Neural cell (in vitro differentiated cells): ENCODE data around the gene COQ2. TPM values are rescaled to one million over a fixed set of nuclear protein-coding genes. Genes with fewer than 3 reads are reported as not detected.

ENCODE experiments used
- H2AFZ ChIP-seq: fragments of 200-600, 300-800 bp; sonication (generic), shearing (Covaris generic); 2 replicates; pipeline ENCODE4 v1.6.0; 2014; ENCODE audit warnings: low read depth, mild to moderate bottlenecking, antibody characterized with exemption, low read length, moderate library complexity
- H3F3A ChIP-seq: fragments of 200-600 bp; shearing (Covaris generic); 2 replicates; pipeline ENCODE4 v1.6.1; 2016; ENCODE audit warnings: mild to moderate bottlenecking, moderate library complexity, mixed read lengths, antibody characterized with exemption, low read length; ENCODE audit not compliant: insufficient read depth, poor library complexity, severe bottlenecking
- H3K27ac ChIP-seq: fragments of 200-600, 300-800 bp; sonication (generic), shearing (Covaris generic); 2 replicates; pipeline ENCODE4 v1.5.1; 2014; ENCODE audit warnings: mild to moderate bottlenecking, low read length, moderate library complexity
- H3K27me3 ChIP-seq: fragments of 300-800, 200-600 bp; sonication (generic), shearing (Covaris generic); 2 replicates; pipeline ENCODE4 v1.6.0; 2014; ENCODE audit warnings: mild to moderate bottlenecking, low read depth, low read length, moderate library complexity; ENCODE audit not compliant: insufficient read depth
- H3K36me3 ChIP-seq: fragments of 300-800, 200-600 bp; sonication (generic), shearing (Covaris generic); 2 replicates; pipeline ENCODE4 v1.5.1; 2014; ENCODE audit warnings: mild to moderate bottlenecking, antibody characterized with exemption, low read length, moderate library complexity; ENCODE audit not compliant: insufficient read depth
- H3K4me2 ChIP-seq: fragments of 300-800, 200-600 bp; sonication (generic), shearing (Covaris generic); 2 replicates; pipeline ENCODE4 v1.6.0; 2014; ENCODE audit warnings: mild to moderate bottlenecking, low read length
- H3K4me3 ChIP-seq: fragments of 300-800, 200-600 bp; sonication (generic), shearing (Covaris generic); 2 replicates; pipeline ENCODE4 v1.5.1; 2014; ENCODE audit warnings: mild to moderate bottlenecking, low read length, moderate library complexity
- H3K79me2 ChIP-seq: fragments of 200-600 bp; shearing (Covaris generic); replicated peaks from 2 replicates; pipeline ENCODE4 v1.6.0; 2014; ENCODE audit warnings: mild to moderate bottlenecking, low read length, moderate library complexity; ENCODE audit not compliant: insufficient read depth
- H3K9ac ChIP-seq: fragments of 300-800, 200-600 bp; sonication (generic), shearing (Covaris generic); 2 replicates; pipeline ENCODE4 v1.6.1; 2016; ENCODE audit warnings: mild to moderate bottlenecking, low read length, mixed read lengths
- H3K9me2 ChIP-seq: fragments of 200-600 bp; shearing (Covaris generic); 2 replicates; pipeline ENCODE4 v1.6.1; 2016; ENCODE audit warnings: mild to moderate bottlenecking, low read length, mixed read lengths; ENCODE audit not compliant: insufficient read depth
- H3K9me3 ChIP-seq: fragments of 200-600, 300-800 bp; sonication (generic), shearing (Covaris generic); 2 replicates; pipeline ENCODE4 v1.6.1; 2016; ENCODE audit warnings: mild to moderate bottlenecking, mixed run types, low read length, moderate library complexity, mixed read lengths
- H4K20me1 ChIP-seq: fragments of 200-600 bp; shearing (Covaris generic); 2 replicates; pipeline ENCODE4 v1.6.1; 2016; ENCODE audit warnings: mild to moderate bottlenecking, mixed run types; ENCODE audit not compliant: insufficient read depth
- CTCF ChIP-seq: fragments of 450-650 bp; IDR thresholded peaks from 2 replicates; pipeline ENCODE4 v1.5.1; 2014; ENCODE audit warnings: antibody characterized with exemption, mild to moderate bottlenecking, moderate library complexity; ENCODE audit not compliant: poor library complexity, severe bottlenecking
- EP300 ChIP-seq: fragments of 450-650 bp; conservative IDR thresholded peaks from 2 replicates; pipeline ENCODE4 v1.6.1; 2014; ENCODE audit warnings: antibody characterized with exemption, mild to moderate bottlenecking, moderate library complexity; ENCODE audit not compliant: poor library complexity, severe bottlenecking
- EZH2 ChIP-seq: fragments of 200-600, 300-800 bp; shearing (Covaris generic), sonication (generic); IDR thresholded peaks from 2 replicates; pipeline ENCODE4 v1.6.1; 2014; ENCODE audit warnings: antibody characterized with exemption, low read length, borderline replicate concordance, mild to moderate bottlenecking; ENCODE audit not compliant: insufficient read depth, poor library complexity, severe bottlenecking
- MXI1 ChIP-seq: fragments of 450-650 bp; conservative IDR thresholded peaks from 2 replicates; pipeline ENCODE4 v1.6.1; 2014; ENCODE audit warnings: antibody characterized with exemption, mild to moderate bottlenecking; ENCODE audit not compliant: poor library complexity, severe bottlenecking
- POLR2AphosphoS5 ChIP-seq: IDR thresholded peaks from 2 replicates; pipeline ENCODE4 v1.6.1; 2012
- RAD21 ChIP-seq: fragments of 450-650 bp; conservative IDR thresholded peaks from 2 replicates; pipeline ENCODE4 v1.6.1; 2014; ENCODE audit warnings: antibody characterized with exemption, mild to moderate bottlenecking, moderate library complexity
- SMC3 ChIP-seq: fragments of 450-650 bp; conservative IDR thresholded peaks from 2 replicates; pipeline ENCODE4 v1.6.1; 2014; ENCODE audit warnings: antibody characterized with exemption, mild to moderate bottlenecking, moderate library complexity; ENCODE audit not compliant: poor library complexity
- TAF1 ChIP-seq: IDR thresholded peaks from 2 replicates; pipeline ENCODE4 v1.6.1; 2012; ENCODE audit warnings: low read depth
- polyA plus RNA-seq: library from polyadenylated mRNA; depleted of rRNA; stranded (reverse); fragments of >200 nt; gene quantifications from 2 replicates; pipeline ENCODE4 v1.2.3, GENCODE V29; 2014
- TF ChIP-seq, protein P1 (sequence below): IDR thresholded peaks from 2 replicates; pipeline ENCODE4 v1.6.1; 2012; ENCODE audit warnings: borderline replicate concordance

The COQ2 gene
- polyA plus RNA-seq, 1 donor from 2014 or later = 19.8 TPM

DNA sequence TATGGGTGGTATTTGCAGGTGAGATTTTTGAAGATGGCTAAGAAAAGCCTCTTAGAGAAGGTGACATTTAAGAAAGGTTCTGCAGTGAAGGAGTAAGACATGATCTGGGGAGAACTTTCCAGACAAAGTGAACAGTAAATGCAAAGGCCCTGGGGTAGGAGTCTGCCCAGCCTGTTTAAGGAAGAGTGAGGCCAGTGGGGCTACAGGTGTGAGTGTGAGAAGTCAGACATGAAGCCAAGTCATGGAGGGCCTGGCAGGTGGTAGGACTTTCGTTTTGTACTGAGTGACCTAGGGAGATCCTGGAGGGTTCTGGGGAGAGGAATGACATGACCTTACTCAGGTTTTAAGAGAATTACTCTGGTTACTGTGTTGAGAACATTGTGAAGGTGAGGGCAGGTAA is 21.5 kb downstream of the COQ2 start:
- Histone ChIP-seq H3K4me2 (no peak overlapping the region), H3F3A (no peaks in the 10 kb centered on the region), H4K20me1 (no peaks in the 10 kb centered on the region), H3K9me2 (no peaks in the 10 kb centered on the region), H3K9me3 (no peaks in the 10 kb centered on the region), H3K79me2 (no peaks in the 10 kb centered on the region), H3K4me3 (no peak overlapping the region), H2AFZ (no peak overlapping the region), H3K9ac (no peak overlapping the region), H3K36me3 (no peaks in the 10 kb centered on the region), H3K27me3 (no peaks in the 10 kb centered on the region), H3K27ac (no peak overlapping the region)
- TF ChIP-seq CTCF = no peak
- no peak for TF ChIP-seq TAF1
- no peak for TF ChIP-seq EP300
- TF ChIP-seq, protein P1, sequence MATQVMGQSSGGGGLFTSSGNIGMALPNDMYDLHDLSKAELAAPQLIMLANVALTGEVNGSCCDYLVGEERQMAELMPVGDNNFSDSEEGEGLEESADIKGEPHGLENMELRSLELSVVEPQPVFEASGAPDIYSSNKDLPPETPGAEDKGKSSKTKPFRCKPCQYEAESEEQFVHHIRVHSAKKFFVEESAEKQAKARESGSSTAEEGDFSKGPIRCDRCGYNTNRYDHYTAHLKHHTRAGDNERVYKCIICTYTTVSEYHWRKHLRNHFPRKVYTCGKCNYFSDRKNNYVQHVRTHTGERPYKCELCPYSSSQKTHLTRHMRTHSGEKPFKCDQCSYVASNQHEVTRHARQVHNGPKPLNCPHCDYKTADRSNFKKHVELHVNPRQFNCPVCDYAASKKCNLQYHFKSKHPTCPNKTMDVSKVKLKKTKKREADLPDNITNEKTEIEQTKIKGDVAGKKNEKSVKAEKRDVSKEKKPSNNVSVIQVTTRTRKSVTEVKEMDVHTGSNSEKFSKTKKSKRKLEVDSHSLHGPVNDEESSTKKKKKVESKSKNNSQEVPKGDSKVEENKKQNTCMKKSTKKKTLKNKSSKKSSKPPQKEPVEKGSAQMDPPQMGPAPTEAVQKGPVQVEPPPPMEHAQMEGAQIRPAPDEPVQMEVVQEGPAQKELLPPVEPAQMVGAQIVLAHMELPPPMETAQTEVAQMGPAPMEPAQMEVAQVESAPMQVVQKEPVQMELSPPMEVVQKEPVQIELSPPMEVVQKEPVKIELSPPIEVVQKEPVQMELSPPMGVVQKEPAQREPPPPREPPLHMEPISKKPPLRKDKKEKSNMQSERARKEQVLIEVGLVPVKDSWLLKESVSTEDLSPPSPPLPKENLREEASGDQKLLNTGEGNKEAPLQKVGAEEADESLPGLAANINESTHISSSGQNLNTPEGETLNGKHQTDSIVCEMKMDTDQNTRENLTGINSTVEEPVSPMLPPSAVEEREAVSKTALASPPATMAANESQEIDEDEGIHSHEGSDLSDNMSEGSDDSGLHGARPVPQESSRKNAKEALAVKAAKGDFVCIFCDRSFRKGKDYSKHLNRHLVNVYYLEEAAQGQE = no peak
- no peak for TF ChIP-seq EZH2
- TF ChIP-seq POLR2AphosphoS5 = no peak
- no peak for TF ChIP-seq SMC3
- TF ChIP-seq RAD21 = no peak
- no peak for TF ChIP-seq MXI1

DNA sequence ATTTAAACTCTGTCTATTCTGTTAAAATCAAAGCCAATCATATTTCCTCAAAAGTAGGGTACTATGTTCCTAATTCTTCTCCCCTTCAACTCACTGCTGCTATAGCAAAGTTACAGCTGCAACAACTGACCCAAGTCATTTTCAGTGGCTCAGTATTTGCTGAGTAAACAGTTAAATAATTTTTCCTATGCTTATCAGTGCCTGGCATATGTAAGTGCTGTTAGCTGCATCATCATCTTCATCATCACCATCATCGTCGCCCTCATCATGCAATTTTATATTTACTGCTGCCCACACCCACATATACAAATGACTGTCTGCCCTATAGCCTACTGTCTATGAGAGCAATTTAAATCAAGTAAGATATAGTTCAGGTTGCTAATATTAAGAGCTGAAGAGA is 21.9 kb downstream of the COQ2 start:
- no peaks in the 10 kb centered on the region for H3F3A ChIP-seq
- H3K27me3 ChIP-seq = no peaks in the 10 kb centered on the region
- H3K36me3 ChIP-seq = no peaks in the 10 kb centered on the region
- no peaks in the 10 kb centered on the region for H3K79me2 ChIP-seq
- H3K4me3 ChIP-seq = no peak overlapping the region
- no peak overlapping the region for H3K4me2 ChIP-seq
- H3K9me2 ChIP-seq = no peaks in the 10 kb centered on the region
- no peak overlapping the region for H3K27ac ChIP-seq
- H4K20me1 ChIP-seq = no peaks in the 10 kb centered on the region
- no peak overlapping the region for H2AFZ ChIP-seq
- H3K9me3 ChIP-seq = no peaks in the 10 kb centered on the region
- no peak overlapping the region for H3K9ac ChIP-seq
- TF ChIP-seq CTCF = no peak
- TF ChIP-seq POLR2AphosphoS5 = no peak
- TF ChIP-seq MXI1 = no peak
- TF ChIP-seq EZH2 = no peak
- no peak for TF ChIP-seq RAD21
- TF ChIP-seq TAF1 = no peak
- no peak for TF ChIP-seq SMC3
- TF ChIP-seq EP300 = no peak
- TF ChIP-seq, protein P1 = no peak
